Nephron (organoid): ENCODE measurements around the gene POLD1.
"Not testable (repeated sequence)": the region's sequence is repeated elsewhere in the genome, so short reads cannot be mapped to it uniquely, and the experiment has no call there.

Experiments
- H3K27ac Mint-ChIP-seq, 3 experiments: 2 replicates each; pipeline ENCODE4 v1.8.0; 2020; ENCODE audit warnings: mixed read lengths in 3 of 3, mild to moderate bottlenecking in 2 of 3, moderate library complexity in 1 of 3
- H3K27me3 Mint-ChIP-seq: 2 replicates; pipeline ENCODE4 v1.8.0; 2021; ENCODE audit warnings: low read depth, mild to moderate bottlenecking, moderate library complexity, mixed read lengths
- H3K36me3 Mint-ChIP-seq: 2 replicates; pipeline ENCODE4 v1.8.0; 2020; ENCODE audit warnings: low read depth, mixed read lengths
- H3K4me1 Mint-ChIP-seq: 2 replicates; pipeline ENCODE4 v1.8.0; 2020; ENCODE audit warnings: mixed read lengths
- H3K4me3 Mint-ChIP-seq, 3 experiments: 2 replicates each; pipeline ENCODE4 v1.8.0; 2020; ENCODE audit warnings: mild to moderate bottlenecking in 3 of 3, mixed read lengths in 3 of 3, moderate library complexity in 2 of 3
- H3K9me3 Mint-ChIP-seq: 2 replicates; pipeline ENCODE4 v1.8.0; 2020; ENCODE audit warnings: mixed read lengths
- TF ChIP-seq, protein P1 (sequence below), 3 experiments: fragments of 200-600 bp; sonication (generic); IDR thresholded peaks; one replicate each; pipeline ENCODE4 v1.5.0; 2021; ENCODE audit warnings: antibody characterized with exemption in 3 of 3; ENCODE audit not compliant: unreplicated experiment in 3 of 3

The POLD1 gene

DNA sequence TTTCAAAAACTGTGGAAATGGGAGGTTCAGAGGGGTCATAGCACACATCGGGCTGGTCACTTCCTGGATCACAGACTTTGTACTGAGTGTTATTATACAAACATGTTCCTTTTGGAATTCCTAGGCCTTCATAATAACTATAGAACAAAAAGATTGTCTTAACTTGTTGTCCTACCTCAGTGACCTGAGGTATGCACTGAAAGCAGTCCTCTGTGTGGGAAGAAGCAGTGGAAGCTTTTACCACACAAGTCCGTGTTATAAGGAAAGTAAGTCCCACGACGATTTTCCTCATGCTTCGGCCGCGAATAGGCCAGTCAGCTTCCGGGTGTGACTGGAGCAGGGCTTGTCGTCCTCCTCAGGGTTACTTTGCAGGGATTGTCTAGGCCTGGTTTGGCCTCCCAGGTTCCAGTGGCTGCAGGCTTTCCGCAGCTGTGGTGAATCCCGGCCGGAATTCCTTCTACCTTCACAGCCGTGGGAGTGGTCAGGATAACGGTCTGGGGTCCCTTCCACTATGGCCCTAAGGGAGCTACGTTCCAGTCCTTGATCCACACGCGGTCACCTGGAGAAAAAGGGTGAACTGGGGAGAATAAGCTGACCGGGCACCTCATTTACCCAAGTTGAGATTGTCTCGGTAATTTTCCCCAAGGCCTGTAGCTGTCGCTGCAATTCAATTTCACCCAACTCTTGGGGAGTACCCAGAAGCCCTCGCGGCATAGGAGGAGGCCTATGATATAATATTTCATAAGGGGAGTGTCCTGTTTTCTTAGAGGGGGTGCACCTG is 34.7 kb upstream of the POLD1 start:
- TF ChIP-seq, protein P1, sequence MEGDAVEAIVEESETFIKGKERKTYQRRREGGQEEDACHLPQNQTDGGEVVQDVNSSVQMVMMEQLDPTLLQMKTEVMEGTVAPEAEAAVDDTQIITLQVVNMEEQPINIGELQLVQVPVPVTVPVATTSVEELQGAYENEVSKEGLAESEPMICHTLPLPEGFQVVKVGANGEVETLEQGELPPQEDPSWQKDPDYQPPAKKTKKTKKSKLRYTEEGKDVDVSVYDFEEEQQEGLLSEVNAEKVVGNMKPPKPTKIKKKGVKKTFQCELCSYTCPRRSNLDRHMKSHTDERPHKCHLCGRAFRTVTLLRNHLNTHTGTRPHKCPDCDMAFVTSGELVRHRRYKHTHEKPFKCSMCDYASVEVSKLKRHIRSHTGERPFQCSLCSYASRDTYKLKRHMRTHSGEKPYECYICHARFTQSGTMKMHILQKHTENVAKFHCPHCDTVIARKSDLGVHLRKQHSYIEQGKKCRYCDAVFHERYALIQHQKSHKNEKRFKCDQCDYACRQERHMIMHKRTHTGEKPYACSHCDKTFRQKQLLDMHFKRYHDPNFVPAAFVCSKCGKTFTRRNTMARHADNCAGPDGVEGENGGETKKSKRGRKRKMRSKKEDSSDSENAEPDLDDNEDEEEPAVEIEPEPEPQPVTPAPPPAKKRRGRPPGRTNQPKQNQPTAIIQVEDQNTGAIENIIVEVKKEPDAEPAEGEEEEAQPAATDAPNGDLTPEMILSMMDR (IDR thresholded peaks at IDR 0.05; ENCODE audit: unreplicated experiment in 3 of 3) = peak in 2 of 3 experiments; percentile 12 to 15
- H3K27me3 Mint-ChIP-seq = peaks cover 5% of the 10 kb centered on the region
- H3K27ac Mint-ChIP-seq = peak overlapping the region; percentile 95 to 98 (median 98)
- peaks cover 12% of the 10 kb centered on the region for H3K9me3 Mint-ChIP-seq
- peaks cover 22% of the 10 kb centered on the region for H3K36me3 Mint-ChIP-seq
- H3K4me3 Mint-ChIP-seq = no peak overlapping the region
- peaks cover 28% of the 10 kb centered on the region for H3K4me1 Mint-ChIP-seq

DNA sequence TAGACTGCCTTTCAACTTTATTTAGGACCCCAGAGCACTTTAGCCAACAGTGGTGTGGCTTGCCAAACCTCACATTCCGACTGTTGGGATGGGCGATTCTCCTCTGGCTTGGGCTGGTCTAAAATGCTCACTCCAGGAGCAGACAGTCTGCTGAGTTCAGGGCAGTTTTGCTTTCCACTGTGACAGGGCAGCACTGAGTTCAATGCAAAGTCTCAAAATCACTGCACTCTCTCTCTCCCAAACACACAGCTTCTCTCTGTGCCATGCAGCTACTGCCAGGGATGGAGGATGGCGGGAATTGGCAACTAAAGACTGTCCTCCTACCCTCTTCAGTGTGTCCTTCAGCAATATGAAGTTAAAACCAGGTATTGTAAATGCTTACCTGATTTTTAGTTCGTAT is 31.9 kb upstream of the POLD1 start:
- Mint-ChIP-seq H3K9me3 (no peaks in the 10 kb centered on the region), H3K4me1 (peaks cover 21% of the 10 kb centered on the region), H3K27me3 (no peaks in the 10 kb centered on the region), H3K4me3 (no peak overlapping the region), H3K36me3 (peaks cover 3% of the 10 kb centered on the region), H3K27ac (peak overlapping the region in 1 of 3 experiments; percentile 98)
- TF ChIP-seq, protein P1 (IDR thresholded peaks at IDR 0.05; ENCODE audit: unreplicated experiment in 3 of 3) = no peak

DNA sequence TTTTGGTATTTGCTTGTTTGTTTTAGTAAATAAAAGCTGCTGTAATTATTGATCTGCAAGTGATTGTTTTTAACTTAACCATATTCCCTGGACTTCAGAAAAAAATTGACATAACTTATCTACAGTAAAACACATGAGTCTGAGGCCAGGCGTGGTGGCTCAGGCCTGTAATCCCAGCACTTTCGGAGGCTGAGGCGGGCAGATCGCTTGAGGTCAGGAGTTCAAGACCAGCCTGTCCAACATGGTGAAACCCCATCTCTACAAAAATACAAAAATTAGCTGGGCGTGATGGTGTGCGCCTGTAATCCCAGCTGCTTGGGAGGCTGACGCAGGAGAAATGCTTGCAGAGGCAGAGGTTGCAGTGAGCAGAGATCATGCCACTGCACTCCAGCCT is 30.7 kb upstream of the POLD1 start:
- H3K27me3 Mint-ChIP-seq, H3K36me3 Mint-ChIP-seq, H3K4me1 Mint-ChIP-seq, H3K27ac Mint-ChIP-seq, H3K9me3 Mint-ChIP-seq, H3K4me3 Mint-ChIP-seq: not testable (repeated sequence)

DNA sequence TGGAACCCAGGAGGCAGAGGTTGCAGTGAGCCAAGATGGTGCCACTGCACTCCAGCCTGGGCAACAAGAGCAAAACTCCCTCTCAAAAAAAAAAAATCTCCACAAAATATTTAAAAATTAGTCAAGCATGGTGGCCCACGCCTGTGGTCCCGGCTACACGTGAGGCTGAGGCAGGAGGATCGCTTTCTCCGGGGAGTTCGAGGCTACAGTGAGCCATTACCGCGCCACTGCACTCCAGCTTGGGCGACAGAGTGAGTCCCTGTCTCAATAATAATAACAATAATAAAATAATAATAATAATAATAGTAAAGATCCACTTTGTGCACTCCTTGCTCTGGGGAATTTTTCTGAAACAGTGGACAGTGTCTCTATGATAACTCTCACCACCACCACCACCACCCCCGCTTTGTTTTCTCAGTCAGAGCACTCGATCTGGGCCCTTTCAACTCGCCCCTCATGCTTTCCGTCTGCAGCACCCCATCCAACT is 27.4 kb upstream of the POLD1 start:
- no peaks in the 10 kb centered on the region for H3K27me3 Mint-ChIP-seq
- H3K27ac Mint-ChIP-seq = no peak overlapping the region
- H3K4me1 Mint-ChIP-seq = no peaks in the 10 kb centered on the region
- no peaks in the 10 kb centered on the region for H3K9me3 Mint-ChIP-seq
- no peak overlapping the region for H3K4me3 Mint-ChIP-seq
- TF ChIP-seq, protein P1 (IDR thresholded peaks at IDR 0.05; ENCODE audit: unreplicated experiment in 3 of 3) = no peak
- peaks cover 9% of the 10 kb centered on the region for H3K36me3 Mint-ChIP-seq

DNA sequence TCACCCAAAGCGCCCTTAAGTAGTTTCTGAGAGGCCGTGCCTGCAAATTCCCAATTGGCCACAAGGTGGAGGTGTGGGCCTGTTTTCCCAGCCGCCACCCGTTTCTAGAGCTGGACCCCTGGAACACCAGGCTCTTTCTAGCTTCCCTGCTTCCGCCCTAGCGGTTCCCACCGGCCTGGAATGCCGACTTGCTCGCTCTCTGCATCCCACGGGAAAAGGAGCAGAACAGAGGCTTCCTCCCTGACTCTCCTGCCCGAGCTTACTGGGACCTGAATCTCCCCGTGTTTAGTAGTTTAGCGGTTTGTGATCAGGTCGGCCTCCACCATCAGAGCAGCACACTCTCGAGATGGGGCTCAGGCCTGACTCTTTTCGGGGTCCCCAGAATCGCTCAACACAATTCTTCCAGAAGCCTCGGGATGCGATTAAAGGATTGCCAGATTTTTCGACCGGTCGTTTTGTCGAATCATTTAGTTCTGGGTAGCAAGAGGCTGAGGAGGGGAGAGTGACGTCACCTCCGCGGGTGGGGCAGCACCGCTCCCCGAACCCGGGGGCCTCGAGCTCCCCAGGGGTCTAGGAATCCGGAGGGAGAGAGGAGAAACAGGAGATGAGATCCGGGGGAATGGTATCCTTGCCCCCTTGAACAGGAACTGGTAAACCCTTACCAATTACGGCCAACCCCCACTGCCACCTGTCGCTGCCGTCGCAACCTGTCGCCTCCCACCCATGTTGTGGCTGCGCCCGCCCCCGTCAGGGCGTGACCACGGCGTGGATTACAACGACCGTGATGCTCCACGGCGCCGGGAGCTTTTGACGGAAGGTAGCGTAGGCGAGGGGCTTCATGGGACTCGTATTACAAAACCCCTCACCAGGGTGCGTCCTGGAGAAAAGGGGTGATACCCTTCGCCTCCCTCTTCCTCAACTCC is 26.7 kb upstream of the POLD1 start:
- TF ChIP-seq, protein P1 (IDR thresholded peaks at IDR 0.05; ENCODE audit: unreplicated experiment in 3 of 3) = peak; percentile 70 to 79 (median 74)
- Mint-ChIP-seq H3K27ac (no peak overlapping the region), H3K27me3 (no peaks in the 10 kb centered on the region), H3K9me3 (no peaks in the 10 kb centered on the region), H3K4me3 (no peak overlapping the region), H3K4me1 (no peaks in the 10 kb centered on the region), H3K36me3 (peaks cover 9% of the 10 kb centered on the region)
